GM10266 (cell line): ENCODE data around the gene IL13RA1.

Experiments
- DNase-seq: peaks from one replicate; pipeline ENCODE4 v3.0.0; 2012; ENCODE audit errors: extremely low spot score
- CTCF ChIP-seq: IDR thresholded peaks from 2 replicates; pipeline ENCODE4 v1.5.1; 2012; ENCODE audit warnings: mild to moderate bottlenecking, low read depth; ENCODE audit not compliant: control insufficient read depth, insufficient read depth; ENCODE audit errors: missing control alignments

The IL13RA1 gene

DNA sequence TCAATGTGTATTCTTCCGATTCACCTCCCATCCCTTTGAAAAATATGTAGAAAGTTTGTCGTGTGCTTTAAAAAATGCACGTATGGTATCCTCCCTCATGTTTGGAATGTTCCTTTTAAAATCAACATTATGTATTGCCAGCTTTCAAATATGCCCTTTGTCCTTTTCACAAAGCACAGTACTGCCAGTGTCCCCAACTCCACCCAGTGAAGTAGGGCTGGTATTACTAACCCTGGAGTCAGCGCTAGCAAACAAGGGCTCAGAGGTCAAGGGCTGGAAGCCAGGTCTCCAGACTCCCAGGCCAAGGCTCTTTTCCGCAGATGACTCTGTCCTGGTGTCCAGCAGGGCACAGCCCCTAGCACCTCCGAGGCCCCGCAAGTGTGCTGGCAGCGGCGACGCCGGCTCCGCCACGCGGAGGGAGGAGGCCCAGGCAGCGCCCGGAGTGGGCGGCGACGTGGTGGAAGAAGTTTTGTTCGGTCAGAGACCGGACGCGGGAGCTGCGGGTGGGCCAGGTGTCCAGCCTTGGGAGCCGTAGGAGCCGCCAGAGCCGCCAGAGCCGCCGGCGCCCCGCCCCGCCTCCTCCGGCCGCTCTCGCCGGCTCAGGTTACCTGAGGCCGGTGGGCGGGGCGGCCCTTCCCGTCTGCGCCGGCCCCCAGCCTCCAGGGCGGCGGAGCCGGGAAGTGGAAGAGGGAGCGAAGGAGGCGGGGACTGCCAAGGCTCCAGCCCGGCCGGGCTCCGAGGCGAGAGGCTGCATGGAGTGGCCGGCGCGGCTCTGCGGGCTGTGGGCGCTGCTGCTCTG is at the start of gene IL13RA1:
IL13RA1 (plus strand) TSS at position 720 of the 799 bp plus-strand sequence; CDS start at position 753, 33 bp downstream.
- peak; percentile 63 for DNase-seq
- TF ChIP-seq CTCF: no peak

- no peak for TF ChIP-seq CTCF
- no peak for DNase-seq
These were observed 48.1 kb upstream of the IL13RA1 start for GRCh38 chrX:118679290-118679689.

- no peak for TF ChIP-seq CTCF
- DNase-seq: no peak
These were observed 45.0 kb upstream of the IL13RA1 start for GRCh38 chrX:118682258-118683014.

DNA sequence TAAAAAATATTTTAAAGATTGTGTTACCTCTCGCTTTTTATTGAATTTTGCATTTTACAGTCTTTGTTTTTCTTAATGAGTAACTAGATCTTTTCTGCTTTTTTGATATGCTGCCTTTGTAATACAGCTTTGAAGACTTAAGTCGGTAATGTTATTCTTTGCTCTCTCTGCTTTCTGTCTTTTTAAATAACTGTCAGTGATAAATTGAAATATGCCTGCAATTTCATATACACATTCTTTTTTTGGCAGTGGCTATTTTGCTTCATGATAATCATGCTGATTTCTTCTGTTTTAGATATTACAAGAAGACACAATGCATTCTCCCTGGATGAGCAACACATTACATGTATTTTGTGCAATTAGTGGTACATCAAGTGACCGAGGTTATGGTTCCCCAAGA is 42.0 kb upstream of the IL13RA1 start:
- DNase-seq: no peak
- no peak for TF ChIP-seq CTCF

GRCh38 chrX:118688935-118689334 is 38.5 kb upstream of the IL13RA1 start:
- no peak for TF ChIP-seq CTCF

GRCh38 chrX:118693843-118694242 is 33.6 kb upstream of the IL13RA1 start:
- TF ChIP-seq CTCF: no peak
- no peak for DNase-seq

More at GRCh38 chrX:118688935-118689334, 38.5 kb upstream of the IL13RA1 start:
- DNase-seq: no peak

DNA sequence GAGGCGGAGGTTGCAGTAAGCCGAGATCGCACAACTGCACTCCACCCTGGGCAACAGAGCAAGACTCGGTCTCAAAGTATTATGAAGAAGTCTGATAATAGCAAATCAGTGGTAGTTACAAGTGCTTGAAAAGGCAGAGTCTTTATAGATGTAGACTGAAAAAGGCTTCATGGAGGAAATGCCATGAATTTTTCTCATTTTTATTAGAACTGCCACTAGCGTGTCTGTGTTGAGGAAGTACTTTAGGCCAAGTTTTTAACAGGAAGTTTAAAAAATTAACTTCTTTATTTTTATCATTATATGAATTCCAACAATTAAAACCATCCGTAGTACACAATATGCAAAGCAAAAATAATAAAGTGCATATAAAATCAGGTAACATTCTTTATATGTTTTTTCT is 32.8 kb upstream of the IL13RA1 start:
- no peak for DNase-seq

More for the DNA sequence above, 32.8 kb upstream of the IL13RA1 start:
- no peak for TF ChIP-seq CTCF
